K562 (cell line): ENCODE measurements around the gene MARVELD1. TPM values are rescaled to one million over a fixed set of nuclear protein-coding genes. Genes with fewer than 3 reads are reported as not detected.

ENCODE experiments used
- ARID1B ChIP-seq: fragments of 450-650 bp; IDR thresholded peaks from 2 replicates; pipeline ENCODE4 v1.6.1; 2016; ENCODE audit warnings: antibody characterized with exemption, mild to moderate bottlenecking, inconsistent platforms
- DACH1 ChIP-seq: fragments of 450-650 bp; IDR thresholded peaks from 2 replicates; pipeline ENCODE4 v1.6.1; 2018; ENCODE audit not compliant: partially characterized antibody
- EZH2 ChIP-seq: IDR thresholded peaks from 2 replicates; pipeline ENCODE4 v1.6.1; 2012; ENCODE audit warnings: low read depth, mild to moderate bottlenecking, inconsistent platforms, low read length, borderline replicate concordance
- HNRNPLL ChIP-seq: fragments of 200-400 bp; formaldehyde crosslinking; IDR thresholded peaks from 2 replicates; pipeline ENCODE4 v1.6.1; 2017; ENCODE audit warnings: low read length, low read depth, mild to moderate bottlenecking; ENCODE audit not compliant: poor library complexity, severe bottlenecking
- MEIS2 ChIP-seq: fragments of 450-650 bp; IDR thresholded peaks from 2 replicates; pipeline ENCODE4 v1.6.1; 2014; ENCODE audit warnings: mild to moderate bottlenecking; ENCODE audit not compliant: partially characterized antibody
- MTA1 ChIP-seq: fragments of 450-650 bp; IDR thresholded peaks from 2 replicates; pipeline ENCODE4 v1.6.1; 2017; ENCODE audit warnings: borderline replicate concordance
- RAD51 ChIP-seq: fragments of 450-650 bp; IDR thresholded peaks from 2 replicates; pipeline ENCODE4 v1.7.1; 2016; ENCODE audit warnings: low read depth, mild to moderate bottlenecking, borderline replicate concordance
- STAT5B ChIP-seq: fragments of 250-450 bp; sonication (Bioruptor Pico); IDR thresholded peaks from 2 replicates; pipeline ENCODE4 v1.8.0; 2021; ENCODE audit warnings: mild to moderate bottlenecking, inconsistent platforms
- ZBED1 ChIP-seq: IDR thresholded peaks from 2 replicates; pipeline ENCODE4 v1.6.1; 2014
- ZBTB33 ChIP-seq: sonication (generic); formaldehyde crosslinking; IDR thresholded peaks from 2 replicates; pipeline ENCODE4 v1.8.1; 2023; ENCODE audit warnings: mild to moderate bottlenecking, missing genetic modification reagents
- ZNF347 ChIP-seq: fragments of 450-650 bp; formaldehyde crosslinking; IDR thresholded peaks from 2 replicates; pipeline ENCODE4 v1.4.0; 2020; ENCODE audit warnings: low read depth, mild to moderate bottlenecking, moderate library complexity
- ZNF561 ChIP-seq: fragments of 450-650 bp; formaldehyde crosslinking; conservative IDR thresholded peaks from 2 replicates; pipeline ENCODE4 v1.4.0; 2020; ENCODE audit warnings: mild to moderate bottlenecking, moderate library complexity
- ZNF668 ChIP-seq: fragments of 250-450 bp; sonication (Bioruptor Pico); IDR thresholded peaks from 2 replicates; pipeline ENCODE4 v1.8.0; 2022; ENCODE audit warnings: mild to moderate bottlenecking, inconsistent platforms
- polyA plus RNA-seq, 8 experiments: library from polyadenylated mRNA; depleted of rRNA in 4 of 8; stranded (reverse) in 5 of 8; unstranded in 3 of 8; fragments of >200 nt; fragmentation: Nextera tagmentation in 2 of 8; fragmentation: Illumina TruSeq in 1 of 8; extraction: Ambion mirVana in 2 of 8; extraction: Trizol in 1 of 8; gene quantifications; 2 replicates each; pipeline versions ENCODE4 v1.2.1 to v1.2.3, GENCODE V29; 2011 to 2014; ENCODE audit warnings: inconsistent platforms in 1 of 8, missing spikeins in 1 of 8
- total RNA-seq, 7 experiments: library from RNA; depleted of rRNA in 6 of 7; stranded (reverse); fragments of >200 nt in 6 of 7; fragmentation: Illumina TruSeq in 2 of 7; extraction: Trizol in 2 of 7; gene quantifications; 2 replicates each; pipeline versions ENCODE4 v1.2.1 to v1.2.3, GENCODE V29; 2011 to 2021; ENCODE audit warnings: low replicate concordance in 1 of 7

The MARVELD1 gene
- total and polyA plus RNA-seq, 9 of the 15 experiments (the other 6 are each of a cell fraction or from before 2014, with no cell fraction given), result 2.7 to 12.5 (median 5.3) TPM

GRCh38 chr10:97714401-97715258, 1.1 kb downstream of the MARVELD1 start (continued):
- TF ChIP-seq EZH2 (no peak), ZNF668 (CRISPR knock-in tag) (no peak), ZNF561 (CRISPR knock-in tag) (no peak), HNRNPLL (no peak), RAD51 (no peak), MTA1 (no peak), ZNF347 (CRISPR knock-in tag) (no peak), STAT5B (CRISPR knock-in tag) (no peak), ARID1B (no peak), ZBTB33 (CRISPR knock-in tag) (peak; percentile 28; the same call in 1 of the 2 replicates), DACH1 (no peak), ZBED1 (no peak), MEIS2 (no peak)
